Body of pancreas (tissue), 4 donors: ENCODE measurements around the gene MAPK8IP3.

Experiments used
- CTCF ChIP-seq, 7 experiments: fragments of 450-650 bp in 4 of 7; fragments of 200-600 bp in 3 of 7; sonication (generic) in 3 of 7; IDR thresholded peaks; one replicate each; pipeline ENCODE4 v1.5.1; 2016 to 2019; ENCODE audit warnings: antibody characterized with exemption in 7 of 7
- POLR2A ChIP-seq, 3 donors: fragments of 450-650 bp; IDR thresholded peaks; one replicate each; pipeline ENCODE4 v1.6.1; 2016; ENCODE audit warnings: antibody characterized with exemption in 3 of 3, mild to moderate bottlenecking in 2 of 3

GRCh38 chr16:1734816-1735215 is 28.8 kb downstream of the MAPK8IP3 start:
- TF ChIP-seq CTCF (IDR thresholded peaks at IDR 0.05) = no peak
- TF ChIP-seq POLR2A (IDR thresholded peaks at IDR 0.05) = no peak
